DMS114 treated with DMSO at 0.1 percent for 48 hours (cell line): ENCODE data around the gene DDX21.
"Not testable (repeated sequence)": the region's sequence is repeated elsewhere in the genome, so short reads cannot be mapped to it uniquely, and the experiment has no call there.

Experiments used
- DNase-seq: peaks from one replicate; lab custom pipeline; 2025; ENCODE audit not compliant: unreplicated experiment; lab: John Stamatoyannopoulos, UW

Gene DDX21

DNA sequence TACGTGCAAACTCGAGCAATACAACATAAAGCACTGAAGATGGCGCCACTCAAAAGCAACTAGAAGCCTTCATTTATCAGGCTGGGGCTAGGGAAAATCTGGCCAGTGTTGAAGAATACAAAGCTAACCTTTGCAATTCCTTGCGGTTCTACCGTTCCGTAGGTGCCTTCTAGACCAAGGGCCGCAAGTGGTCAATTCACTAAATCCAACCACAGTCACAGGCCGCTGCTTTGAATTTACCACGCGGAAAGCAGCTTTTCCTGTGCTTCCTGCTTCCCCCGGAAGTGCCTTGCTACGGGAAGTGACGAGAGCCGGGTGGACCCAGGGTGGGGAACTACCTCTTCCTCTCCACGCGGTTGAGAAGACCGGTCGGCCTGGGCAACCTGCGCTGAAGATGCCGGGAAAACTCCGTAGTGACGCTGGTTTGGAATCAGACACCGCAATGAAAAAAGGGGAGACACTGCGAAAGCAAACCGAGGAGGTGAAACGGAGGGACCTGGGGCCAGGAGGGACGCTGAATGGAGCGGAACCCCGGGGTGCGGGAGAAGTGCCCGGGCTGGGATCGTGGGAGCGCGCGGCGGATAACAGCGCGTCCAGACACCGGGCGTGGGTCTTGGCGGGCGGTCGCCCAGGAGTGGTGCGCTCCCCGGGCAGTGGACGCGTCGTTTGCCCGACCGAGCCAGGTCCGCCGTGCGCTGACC, at the start of gene DDX21:
Gene DDX21, plus strand, starts transcription at position 339 of the 701 bp plus-strand sequence. Its CDS starts 56 bp downstream, at position 395.
- DNase-seq, result peak; percentile 95

DNA sequence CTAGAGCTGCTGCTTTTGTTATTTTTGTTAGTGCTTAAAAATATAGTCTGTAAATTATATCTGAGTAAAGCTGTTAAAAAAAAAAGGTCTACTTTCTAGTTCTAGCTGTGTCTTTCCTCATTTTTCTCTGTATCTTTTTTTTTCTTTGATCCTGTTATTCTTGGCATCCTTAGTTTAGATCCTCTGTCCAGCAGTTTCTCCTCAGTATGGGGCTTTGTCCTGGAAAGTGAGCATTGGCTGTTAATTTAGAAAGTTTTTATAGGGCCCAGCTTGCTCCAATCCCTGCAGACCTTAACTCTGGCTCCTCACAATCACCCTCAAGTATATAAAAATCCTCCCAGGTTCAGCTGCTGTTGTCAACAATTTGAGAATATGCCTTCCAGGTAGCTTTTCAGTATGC, 31.4 kb upstream of the DDX21 start:
- DNase-seq, result no peak

DNA sequence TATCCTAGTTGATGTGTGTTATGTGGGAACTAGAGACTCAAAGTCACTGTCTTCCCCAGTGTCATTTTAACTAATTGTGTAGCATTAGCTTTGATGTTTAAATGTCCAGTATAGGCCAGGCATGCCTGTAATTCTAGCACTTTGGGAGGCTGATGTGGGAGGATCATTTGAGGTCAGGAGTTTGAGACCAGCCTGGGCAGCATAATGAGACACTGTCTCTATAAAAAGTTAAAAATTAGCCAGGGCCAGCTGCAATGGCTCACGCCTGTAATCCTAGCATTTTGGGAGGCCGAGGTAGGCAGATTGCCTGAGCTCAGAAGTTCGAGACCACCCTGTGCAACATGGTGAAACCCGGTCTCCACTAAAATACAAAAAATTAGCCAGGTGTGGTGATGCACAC, 30.5 kb upstream of the DDX21 start:
- DNase-seq, result no peak

DNA sequence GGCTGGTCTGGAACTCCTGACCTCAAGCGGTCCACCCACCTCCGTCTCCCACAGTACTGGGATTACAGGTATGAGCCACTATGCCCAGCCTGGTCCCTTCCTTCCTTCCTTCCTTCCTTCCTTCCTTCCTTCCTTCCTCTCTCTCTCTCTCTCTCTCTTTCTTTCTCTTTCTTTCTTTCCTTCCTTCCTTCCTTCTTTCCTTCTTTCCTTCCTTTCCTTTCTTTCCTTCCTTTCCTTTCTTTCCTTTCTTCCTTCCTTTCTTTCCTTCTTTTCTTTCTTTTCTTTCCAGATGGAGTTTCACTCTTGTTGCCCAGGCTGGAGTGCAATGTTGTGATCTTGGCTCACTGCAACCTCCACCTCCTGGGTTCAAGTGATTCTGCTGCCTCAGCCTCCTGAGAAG, 26.8 kb upstream of the DDX21 start:
- not testable (repeated sequence) for DNase-seq

DNA sequence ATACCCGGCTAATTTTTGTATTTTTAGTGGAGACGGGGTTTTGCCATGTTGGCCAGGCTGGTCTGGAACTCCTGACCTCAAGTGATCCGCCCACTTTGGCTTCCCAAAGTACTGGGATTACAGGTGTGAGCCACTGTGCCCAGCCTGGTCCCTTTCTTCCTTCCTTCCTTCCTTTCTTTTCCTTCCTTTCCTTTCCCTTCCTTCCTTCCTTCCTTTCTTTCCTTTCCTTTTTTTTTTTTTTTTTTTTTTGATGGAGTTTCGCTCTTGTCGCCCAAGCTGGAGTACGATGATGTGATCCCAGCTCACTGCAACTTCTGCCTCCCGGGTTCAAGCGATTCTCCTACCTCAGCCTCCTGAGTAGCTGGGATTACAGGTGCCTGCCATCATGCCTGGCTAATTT, 26.1 kb upstream of the DDX21 start:
- DNase-seq, result not testable (repeated sequence)

DNA sequence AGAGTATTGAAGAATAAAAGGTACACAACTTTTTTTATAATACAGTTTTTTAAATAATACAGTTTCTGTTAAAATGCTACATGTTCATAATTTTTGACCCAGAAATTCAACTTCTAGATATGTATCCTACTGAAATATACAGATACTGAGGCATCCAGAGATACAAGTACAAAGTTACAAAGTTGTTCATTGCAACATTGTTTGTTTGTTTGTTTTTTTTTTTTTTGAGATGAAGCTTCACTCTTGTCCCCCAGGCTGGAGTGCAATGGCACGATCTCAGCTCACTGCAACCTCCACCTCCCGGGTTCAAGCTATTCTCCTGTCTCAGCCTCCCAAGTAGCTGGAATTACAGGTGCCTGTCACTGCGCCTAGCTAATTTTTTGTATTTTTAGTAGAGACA, 23.1 kb upstream of the DDX21 start:
- not testable (repeated sequence) for DNase-seq

DNA sequence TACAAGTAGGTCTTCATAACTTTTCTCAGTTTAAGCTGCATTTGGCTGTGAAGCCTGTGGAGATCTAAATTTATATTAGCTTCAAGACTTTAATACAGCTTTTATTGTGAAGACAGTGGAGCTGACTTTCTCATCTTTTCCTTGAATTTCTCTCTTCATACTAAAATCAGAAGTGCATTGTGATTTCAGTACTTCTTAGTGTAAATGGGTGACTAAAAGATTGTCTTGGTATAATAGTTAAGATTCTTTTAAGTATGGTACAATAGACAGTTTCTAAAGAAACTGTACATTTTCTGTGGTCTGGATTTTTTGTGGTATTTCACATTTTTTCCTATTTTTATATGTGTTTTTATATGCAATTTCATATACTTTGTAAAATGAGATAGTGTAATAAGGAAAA, 21.0 kb upstream of the DDX21 start:
- DNase-seq, result no peak

DNA sequence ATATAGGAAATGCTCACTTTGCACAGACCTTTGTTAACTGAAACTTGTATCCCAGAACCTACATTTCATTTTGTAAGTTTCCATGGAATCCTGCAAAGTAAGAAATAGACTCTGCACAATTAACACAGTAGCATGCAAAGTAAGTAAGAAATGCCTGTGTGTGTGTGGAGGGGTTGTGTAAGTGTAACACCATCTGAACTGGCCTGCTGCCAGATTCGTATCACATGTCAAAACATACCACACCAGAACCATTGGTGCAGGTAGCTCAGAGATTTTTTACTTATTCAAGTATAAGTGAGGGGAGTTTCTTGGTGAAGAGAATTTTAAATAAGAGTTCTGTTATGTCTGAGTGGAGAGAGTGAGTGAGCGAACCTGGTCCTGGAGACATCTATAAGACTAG, 17.9 kb upstream of the DDX21 start:
- no peak for DNase-seq

DNA sequence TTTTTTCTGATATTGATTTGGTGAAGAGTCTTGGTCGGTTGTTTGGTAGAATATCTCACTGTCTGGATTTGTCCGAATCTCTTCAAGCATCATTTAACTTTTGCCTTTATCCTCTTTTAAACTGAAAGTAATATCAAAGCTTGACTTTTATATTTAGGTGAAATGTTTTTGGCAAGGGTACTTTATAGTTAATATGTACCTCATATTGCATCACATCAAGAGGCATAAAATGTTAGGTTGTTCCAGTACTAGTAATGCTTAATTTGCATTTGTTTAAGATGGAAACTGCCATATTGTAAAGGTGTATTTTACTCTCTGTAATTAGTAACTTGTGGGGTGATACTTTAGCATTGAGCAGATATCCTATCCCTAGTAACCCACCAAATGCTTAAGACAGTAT, 17.1 kb upstream of the DDX21 start:
- no peak for DNase-seq

DNA sequence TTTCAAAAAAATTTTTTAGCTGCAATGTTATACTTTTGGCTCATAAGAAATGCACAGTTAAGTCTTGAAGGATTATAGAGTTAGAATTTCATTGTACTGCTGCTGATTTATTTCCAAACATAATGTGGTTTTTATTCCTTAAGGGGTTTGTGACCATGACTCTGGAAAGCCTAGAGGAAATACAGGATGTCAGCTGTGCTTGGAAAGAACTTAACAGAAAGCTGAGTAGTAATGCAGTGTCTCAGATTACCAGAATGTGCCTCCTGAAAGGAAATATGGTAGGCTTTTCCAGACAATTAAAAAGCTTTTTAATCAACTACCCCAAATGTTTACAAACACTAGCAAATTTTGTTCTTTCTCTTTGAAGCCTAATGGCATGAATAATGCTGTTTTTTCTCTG, 15.1 kb upstream of the DDX21 start:
- not testable (repeated sequence) for DNase-seq

DNA sequence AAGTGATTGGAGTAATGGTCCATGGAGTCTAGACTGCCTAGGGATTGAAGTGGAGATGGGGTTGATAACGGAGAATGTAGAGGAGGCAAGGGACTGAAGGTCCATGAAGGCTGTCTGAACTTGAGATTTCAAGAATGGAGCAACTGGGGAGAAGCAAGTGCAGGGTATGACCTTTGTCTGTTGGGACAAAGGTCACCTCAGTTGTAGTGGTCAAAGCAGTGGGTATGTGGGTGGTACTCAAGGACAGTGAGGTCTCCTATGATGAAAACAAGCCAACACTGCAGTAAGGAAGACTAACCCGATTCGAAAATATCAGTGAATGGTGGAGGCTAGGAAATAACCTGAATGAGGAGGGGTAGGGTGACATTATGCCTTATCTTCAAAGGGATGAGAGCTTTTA, 5.4 kb upstream of the DDX21 start:
- no peak for DNase-seq

DNA sequence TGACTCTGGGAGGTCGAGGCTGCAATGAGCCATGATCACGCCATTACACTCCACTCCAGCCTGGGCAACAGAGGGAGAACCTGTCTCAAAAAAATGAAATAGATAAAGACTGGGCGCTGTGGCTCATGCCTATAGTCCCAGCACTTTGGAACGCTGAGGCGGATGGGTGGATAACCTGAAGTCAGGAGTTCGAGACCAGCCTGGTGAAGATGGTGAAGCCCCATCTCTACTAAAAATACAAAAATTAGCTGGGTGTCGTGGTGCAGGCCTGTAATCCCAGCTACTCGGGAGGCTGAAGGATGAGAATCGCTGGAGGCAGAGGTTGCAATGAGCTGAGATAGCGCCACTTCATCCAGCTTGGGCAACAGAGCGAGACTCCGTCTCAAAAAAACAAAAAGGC, 1.1 kb upstream of the DDX21 start:
- DNase-seq, result no peak

DNA sequence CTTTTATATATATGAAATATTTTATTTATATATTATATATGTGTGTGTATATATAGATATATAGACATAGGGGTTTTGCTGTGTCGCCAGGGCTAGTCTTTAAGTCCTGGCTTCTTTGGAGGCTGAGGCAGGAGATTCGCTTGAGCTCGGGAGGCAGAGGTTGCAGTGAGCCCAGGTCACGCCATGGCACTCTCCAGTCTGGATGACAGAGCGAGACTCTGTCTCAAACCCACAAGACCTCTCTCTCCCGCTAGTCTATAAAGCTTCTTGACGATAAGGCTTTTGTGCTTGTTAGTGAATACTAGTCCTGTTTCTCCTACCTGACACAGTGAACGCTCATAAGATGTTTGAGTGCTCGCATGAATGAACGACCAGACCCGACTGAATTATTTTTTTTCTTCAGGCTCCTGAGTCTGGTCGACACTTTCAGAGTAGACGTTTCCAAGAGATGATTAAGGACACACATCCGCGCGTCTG, 577 bp upstream of the DDX21 start:
- no peak for DNase-seq

DNA sequence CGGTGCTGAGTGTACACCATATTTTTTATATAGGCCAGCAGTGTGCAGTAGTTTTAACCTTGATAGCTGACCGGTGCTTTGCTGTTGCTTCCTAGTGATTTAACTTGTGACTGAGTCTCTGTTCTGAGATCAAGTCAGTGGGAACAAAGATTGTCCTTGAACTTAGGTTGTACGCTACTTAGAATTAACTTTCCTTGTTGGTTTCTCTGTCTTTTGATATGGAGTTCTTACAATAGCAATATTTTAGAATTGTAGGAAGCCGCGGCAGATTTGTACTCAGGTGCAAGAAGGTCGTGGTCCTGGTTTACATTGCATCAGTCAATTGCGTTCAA, 1.3 kb downstream of the DDX21 start:
- no peak for DNase-seq

DNA sequence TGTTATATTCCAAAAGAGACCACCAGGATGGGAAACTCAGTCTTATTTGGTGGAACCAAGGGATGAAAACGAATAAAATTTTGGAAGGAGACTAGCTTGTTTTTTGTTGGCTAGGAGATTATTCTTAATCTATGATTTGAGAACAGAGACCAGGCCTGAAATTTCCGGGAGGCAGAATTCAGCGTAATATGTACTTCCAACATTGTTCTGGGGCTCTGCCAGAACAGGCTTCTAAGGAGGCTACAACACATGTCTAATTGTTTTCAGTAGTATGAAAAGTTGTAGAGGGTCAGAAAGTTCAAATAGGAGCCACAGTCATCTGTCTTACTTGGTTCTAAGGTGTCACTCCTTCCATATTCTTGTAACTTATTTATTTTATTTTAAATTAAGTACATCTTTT, 1.7 kb downstream of the DDX21 start:
- DNase-seq, result no peak

DNA sequence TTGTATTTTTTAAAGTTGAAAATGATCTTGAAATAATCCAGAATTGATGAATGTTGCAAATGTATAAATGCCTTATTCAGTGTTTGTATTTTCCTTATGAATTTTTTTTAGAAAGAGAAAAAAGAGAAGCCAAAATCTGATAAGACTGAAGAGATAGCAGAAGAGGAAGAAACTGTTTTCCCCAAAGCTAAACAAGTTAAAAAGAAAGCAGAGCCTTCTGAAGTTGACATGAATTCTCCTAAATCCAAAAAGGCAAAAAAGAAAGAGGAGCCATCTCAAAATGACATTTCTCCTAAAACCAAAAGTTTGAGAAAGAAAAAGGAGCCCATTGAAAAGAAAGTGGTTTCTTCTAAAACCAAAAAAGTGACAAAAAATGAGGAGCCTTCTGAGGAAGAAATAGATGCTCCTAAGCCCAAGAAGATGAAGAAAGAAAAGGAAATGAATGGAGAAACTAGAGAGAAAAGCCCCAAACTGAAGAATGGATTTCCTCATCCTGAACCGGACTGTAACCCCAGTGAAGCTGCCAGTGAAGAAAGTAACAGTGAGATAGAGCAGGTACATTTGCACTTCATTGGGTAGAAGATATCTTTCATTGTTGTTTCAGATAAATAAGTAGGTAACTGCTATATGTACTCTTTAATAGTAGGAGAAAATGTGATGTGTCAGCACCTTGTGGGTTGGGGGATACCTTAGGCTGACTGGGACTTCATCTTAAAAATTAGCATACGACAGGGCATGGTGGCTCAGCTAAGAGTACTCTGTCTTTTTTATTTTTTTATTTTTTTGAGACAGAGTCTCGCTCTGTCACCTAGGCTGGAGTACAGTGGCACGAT, 3.9 kb downstream of the DDX21 start:
- no peak for DNase-seq

DNA sequence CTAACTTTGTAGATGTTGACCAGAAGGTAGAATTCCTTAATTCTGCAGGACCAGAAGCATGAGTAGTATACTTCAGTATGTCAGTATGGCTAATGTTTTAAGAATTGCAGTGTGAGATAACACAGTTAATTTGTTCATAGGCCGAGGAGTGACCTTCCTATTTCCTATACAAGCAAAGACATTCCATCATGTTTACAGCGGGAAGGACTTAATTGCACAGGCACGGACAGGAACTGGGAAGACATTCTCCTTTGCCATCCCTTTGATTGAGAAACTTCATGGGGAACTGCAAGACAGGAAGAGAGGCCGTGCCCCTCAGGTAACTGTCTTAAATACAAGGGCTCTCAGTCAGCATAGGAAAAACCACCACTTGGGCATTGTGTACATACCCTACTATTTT, 7.2 kb downstream of the DDX21 start:
- no peak for DNase-seq

DNA sequence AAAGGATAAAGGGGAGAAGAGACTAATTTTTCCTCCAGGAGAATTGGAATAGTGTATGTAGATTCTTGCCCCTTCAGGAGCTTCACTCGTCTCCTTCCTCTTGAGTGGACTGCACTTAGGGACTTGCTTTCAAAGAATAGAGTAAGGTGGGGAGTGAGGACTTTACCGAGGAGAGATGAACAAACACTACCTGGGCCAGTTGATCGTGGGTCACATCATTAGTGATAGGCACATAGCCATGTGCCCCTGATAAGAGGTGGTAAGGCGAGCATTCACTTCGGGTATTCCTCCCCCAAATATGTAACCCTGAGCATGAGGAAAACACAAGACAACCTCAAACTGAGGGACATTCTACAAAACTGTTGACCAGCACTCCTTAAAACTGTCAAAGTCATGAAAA, 18.0 kb downstream of the DDX21 start:
- no peak for DNase-seq

DNA sequence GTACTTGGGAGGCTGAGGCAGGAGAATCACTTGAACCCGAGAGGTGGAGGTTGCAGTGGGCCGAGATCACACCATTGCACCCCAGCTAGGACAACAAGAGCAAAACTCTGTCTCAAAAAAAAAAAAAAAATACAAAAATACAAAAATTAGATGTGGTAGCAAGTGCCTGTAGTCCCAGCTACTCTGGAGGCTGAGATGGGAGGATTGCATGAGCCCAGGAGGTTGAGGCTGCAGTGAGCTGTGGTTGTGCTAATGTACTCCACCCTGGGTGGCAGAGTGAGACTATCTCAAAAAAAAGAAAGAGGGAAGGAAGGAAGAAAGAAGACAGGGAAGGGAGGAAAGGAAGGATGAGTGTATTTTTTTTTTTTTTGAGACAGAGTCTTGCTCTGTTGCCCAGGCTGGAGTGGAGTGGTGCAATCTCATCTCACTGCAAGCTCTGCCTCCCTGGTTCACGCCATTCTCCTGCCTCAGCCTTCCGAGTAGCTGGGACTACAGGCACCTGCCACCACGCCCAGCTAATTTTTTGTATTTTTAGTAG, 20.0 kb downstream of the DDX21 start:
- DNase-seq, result not testable (repeated sequence)

DNA sequence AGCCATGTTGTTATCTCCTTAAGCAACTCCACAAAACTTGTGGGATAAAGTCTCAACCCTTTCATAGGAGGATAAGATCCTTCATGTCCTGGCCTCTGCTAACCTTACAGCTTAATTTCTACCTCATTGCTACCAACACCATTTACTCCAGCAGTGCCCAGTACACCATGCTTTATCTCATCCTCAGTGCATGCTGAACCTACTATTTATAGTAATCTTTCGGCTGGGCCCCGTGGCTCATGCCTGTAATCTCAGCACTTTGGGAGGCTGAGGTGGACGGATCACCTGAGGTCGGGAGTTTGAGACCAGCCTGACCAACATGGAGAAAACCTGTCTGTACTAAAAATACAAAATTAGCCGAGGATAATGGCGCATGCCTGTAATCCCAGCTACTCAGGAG, 23.8 kb downstream of the DDX21 start:
- not testable (repeated sequence) for DNase-seq

DNA sequence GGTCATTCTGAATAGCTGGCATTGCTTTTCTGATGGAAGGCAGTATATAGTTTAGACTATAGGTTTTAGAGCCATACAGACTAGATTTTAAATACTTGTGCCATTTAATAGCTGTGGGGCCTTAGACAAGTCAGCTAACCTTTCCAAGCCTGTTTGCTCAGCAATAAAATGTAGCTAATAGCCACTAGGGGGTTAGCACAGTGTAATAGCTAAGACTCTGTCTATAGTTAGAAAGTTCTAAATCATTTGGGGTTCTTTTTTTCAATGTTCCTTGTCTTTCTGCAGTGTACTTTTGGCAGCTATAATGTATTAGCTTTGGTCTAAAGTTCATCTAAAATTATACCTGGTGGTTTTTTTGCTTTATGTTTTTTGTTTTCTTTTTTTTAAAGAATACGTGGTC, 25.1 kb downstream of the DDX21 start:
- DNase-seq, result peak; percentile 18

DNA sequence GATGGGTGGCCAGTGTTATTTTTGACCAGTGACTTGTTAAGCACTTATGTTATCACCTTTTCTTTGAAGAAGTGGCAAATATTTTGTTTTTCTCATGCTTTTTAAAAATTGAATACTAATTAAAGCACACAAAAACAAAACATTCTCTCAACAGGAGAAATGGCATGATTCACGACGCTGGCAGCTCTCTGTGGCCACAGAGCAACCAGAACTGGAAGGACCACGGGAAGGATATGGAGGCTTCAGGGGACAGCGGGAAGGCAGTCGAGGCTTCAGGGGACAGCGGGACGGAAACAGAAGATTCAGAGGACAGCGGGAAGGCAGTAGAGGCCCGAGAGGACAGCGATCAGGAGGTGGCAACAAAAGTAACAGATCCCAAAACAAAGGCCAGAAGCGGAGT, 26.4 kb downstream of the DDX21 start:
- no peak for DNase-seq
